Panc1 (cell line): Measurements from ENCODE around the gene ABCG2. TPM values are rescaled to one million over a fixed set of nuclear protein-coding genes. Genes with fewer than 3 reads are reported as not detected.
"Not testable (repeated sequence)": the region's sequence is repeated elsewhere in the genome, so short reads cannot be mapped to it uniquely, and the experiment has no call there.

Source experiments
- ATAC-seq: fragments of 200-7000 bp; cut with Tn5 transposase; 2 replicates; pipeline ENCODE4 v1.9.1; 2020; ENCODE audit warnings: mild to moderate bottlenecking, moderate library complexity
- BruUV-seq: library from RNA; stranded (reverse); fragments of 400-500 nt; replicated peaks from 2 replicates; lab custom pipeline; 2021; lab: Mats Ljungman, UMichigan
- CTCF ChIA-PET: fragments of 300-600 bp; sonication (Branson Sonifier 250); formaldehyde crosslinking; loops from one replicate; lab custom pipeline; 2022; ENCODE audit warnings: antibody characterized with exemption; lab: Charles Lee
- POLR2A ChIA-PET: fragments of 300-600 bp; sonication (Branson Sonifier 250); formaldehyde crosslinking; loops from one replicate; lab custom pipeline; 2022; ENCODE audit warnings: antibody characterized with exemption; lab: Charles Lee
- DNase-seq: peaks from one replicate; pipeline ENCODE4 v3.0.0-alpha.2; 2010; ENCODE audit warnings: low read depth, low spot score
- H3K27ac ChIP-seq: 2 replicates; pipeline ENCODE4 v1.5.1; 2011; ENCODE audit warnings: mild to moderate bottlenecking, low read length, inconsistent platforms
- H3K27me3 ChIP-seq: fragments of 200-500 bp; sonication (Bioruptor generic); 2 replicates; pipeline ENCODE4 v1.6.0; 2014; ENCODE audit warnings: low read length, inconsistent platforms; ENCODE audit not compliant: control insufficient read depth, insufficient read depth
- H3K36me3 ChIP-seq: fragments of 200-500 bp; sonication (Bioruptor generic); 2 replicates; pipeline ENCODE4 v1.5.1; 2014; ENCODE audit warnings: inconsistent platforms, mild to moderate bottlenecking, low read length, moderate library complexity; ENCODE audit not compliant: control insufficient read depth, insufficient read depth
- H3K4me1 ChIP-seq: 2 replicates; pipeline ENCODE4 v1.5.1; 2011; ENCODE audit warnings: inconsistent platforms, mild to moderate bottlenecking, low read length, moderate library complexity; ENCODE audit not compliant: control insufficient read depth, insufficient read depth
- H3K4me3 ChIP-seq, 2 experiments: 2 replicates each; pipeline ENCODE4 v1.5.1; 2011 to 2012; ENCODE audit warnings: low read depth in 2 of 2, low read length in 2 of 2, mild to moderate bottlenecking in 2 of 2, inconsistent platforms in 1 of 2, moderate library complexity in 1 of 2
- H3K9me3 ChIP-seq: fragments of 200-500 bp; sonication (Bioruptor generic); 2 replicates; pipeline ENCODE4 v1.5.1; 2014; ENCODE audit warnings: low read depth, mild to moderate bottlenecking, inconsistent platforms, low read length, moderate library complexity; ENCODE audit not compliant: control insufficient read depth, insufficient read depth
- POLR2AphosphoS5 ChIP-seq: IDR thresholded peaks from 2 replicates; pipeline ENCODE4 v1.6.1; 2012; ENCODE audit warnings: mild to moderate bottlenecking, low read depth, low read length, moderate library complexity
- SIN3A ChIP-seq: IDR thresholded peaks from 2 replicates; pipeline ENCODE4 v1.6.1; 2012; ENCODE audit warnings: low read depth, mild to moderate bottlenecking, low read length, moderate library complexity, borderline replicate concordance; ENCODE audit not compliant: insufficient read depth
- TCF7L2 ChIP-seq: IDR thresholded peaks from 2 replicates; pipeline ENCODE4 v1.6.1; 2011; ENCODE audit warnings: mild to moderate bottlenecking, low read depth, low read length, inconsistent platforms
- in situ Hi-C: cut with HindIII; loops from 2 replicates; pipeline ENCODE4 v1.10.0; 2016; ENCODE audit warnings: low sequenced_read_pairs, low pct_unique_long_range_greater_than_20kb
- intact Hi-C: fragments of 100-400 bp; cut with micrococcal nuclease; formaldehyde crosslinking; loops from one replicate; pipeline ENCODE4 v1.10.0; 2022; ENCODE audit not compliant: unreplicated experiment
- total RNA-seq: library from RNA; stranded (reverse); gene quantifications from one replicate; pipeline ENCODE4 v1.2.1, GENCODE V29; 2021; ENCODE audit not compliant: unreplicated experiment
- TF ChIP-seq, protein P1 (sequence below): fragments of 450-650 bp; IDR thresholded peaks from 2 replicates; pipeline ENCODE4 v1.5.1; 2017; ENCODE audit warnings: mild to moderate bottlenecking
- TF ChIP-seq, protein P2 (sequence below), 2 experiments: IDR thresholded peaks; 2 replicates each; pipeline ENCODE4 v1.6.1; 2011 to 2012; ENCODE audit warnings: low read depth in 2 of 2, control low read depth in 1 of 2, low read length in 1 of 2, mild to moderate bottlenecking in 1 of 2, moderate library complexity in 1 of 2; ENCODE audit not compliant: insufficient read depth in 1 of 2

ABCG2 gene
- total RNA-seq, 1 experiment from 2014 or later: 63.3 TPM

- DNase-seq (no peak), ATAC-seq (no peak)
- in situ Hi-C loops: no loop called here
- intact Hi-C loops: no loop called here
- H3K36me3 ChIP-seq: no peaks in the 10 kb centered on the region
- H3K27me3 ChIP-seq: no peaks in the 10 kb centered on the region
- no peaks in the 10 kb centered on the region for H3K9me3 ChIP-seq
- no peak overlapping the region for H3K4me3 ChIP-seq
- ChIA-PET CTCF (no interaction called here), POLR2A (interaction anchor here (0.5 kb wide), 1 partner anchor 25 kb away, joined by 3 read pairs; no protein-coding TSS in a partner anchor)
- H3K4me1 ChIP-seq: no peaks in the 10 kb centered on the region
- BruUV-seq: no TSS peak
- H3K27ac ChIP-seq: no peak overlapping the region
- TF ChIP-seq, protein P1, sequence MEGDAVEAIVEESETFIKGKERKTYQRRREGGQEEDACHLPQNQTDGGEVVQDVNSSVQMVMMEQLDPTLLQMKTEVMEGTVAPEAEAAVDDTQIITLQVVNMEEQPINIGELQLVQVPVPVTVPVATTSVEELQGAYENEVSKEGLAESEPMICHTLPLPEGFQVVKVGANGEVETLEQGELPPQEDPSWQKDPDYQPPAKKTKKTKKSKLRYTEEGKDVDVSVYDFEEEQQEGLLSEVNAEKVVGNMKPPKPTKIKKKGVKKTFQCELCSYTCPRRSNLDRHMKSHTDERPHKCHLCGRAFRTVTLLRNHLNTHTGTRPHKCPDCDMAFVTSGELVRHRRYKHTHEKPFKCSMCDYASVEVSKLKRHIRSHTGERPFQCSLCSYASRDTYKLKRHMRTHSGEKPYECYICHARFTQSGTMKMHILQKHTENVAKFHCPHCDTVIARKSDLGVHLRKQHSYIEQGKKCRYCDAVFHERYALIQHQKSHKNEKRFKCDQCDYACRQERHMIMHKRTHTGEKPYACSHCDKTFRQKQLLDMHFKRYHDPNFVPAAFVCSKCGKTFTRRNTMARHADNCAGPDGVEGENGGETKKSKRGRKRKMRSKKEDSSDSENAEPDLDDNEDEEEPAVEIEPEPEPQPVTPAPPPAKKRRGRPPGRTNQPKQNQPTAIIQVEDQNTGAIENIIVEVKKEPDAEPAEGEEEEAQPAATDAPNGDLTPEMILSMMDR: no peak
- TF ChIP-seq POLR2AphosphoS5 (no peak), SIN3A (no peak), TCF7L2 (no peak)
- TF ChIP-seq, protein P2, sequence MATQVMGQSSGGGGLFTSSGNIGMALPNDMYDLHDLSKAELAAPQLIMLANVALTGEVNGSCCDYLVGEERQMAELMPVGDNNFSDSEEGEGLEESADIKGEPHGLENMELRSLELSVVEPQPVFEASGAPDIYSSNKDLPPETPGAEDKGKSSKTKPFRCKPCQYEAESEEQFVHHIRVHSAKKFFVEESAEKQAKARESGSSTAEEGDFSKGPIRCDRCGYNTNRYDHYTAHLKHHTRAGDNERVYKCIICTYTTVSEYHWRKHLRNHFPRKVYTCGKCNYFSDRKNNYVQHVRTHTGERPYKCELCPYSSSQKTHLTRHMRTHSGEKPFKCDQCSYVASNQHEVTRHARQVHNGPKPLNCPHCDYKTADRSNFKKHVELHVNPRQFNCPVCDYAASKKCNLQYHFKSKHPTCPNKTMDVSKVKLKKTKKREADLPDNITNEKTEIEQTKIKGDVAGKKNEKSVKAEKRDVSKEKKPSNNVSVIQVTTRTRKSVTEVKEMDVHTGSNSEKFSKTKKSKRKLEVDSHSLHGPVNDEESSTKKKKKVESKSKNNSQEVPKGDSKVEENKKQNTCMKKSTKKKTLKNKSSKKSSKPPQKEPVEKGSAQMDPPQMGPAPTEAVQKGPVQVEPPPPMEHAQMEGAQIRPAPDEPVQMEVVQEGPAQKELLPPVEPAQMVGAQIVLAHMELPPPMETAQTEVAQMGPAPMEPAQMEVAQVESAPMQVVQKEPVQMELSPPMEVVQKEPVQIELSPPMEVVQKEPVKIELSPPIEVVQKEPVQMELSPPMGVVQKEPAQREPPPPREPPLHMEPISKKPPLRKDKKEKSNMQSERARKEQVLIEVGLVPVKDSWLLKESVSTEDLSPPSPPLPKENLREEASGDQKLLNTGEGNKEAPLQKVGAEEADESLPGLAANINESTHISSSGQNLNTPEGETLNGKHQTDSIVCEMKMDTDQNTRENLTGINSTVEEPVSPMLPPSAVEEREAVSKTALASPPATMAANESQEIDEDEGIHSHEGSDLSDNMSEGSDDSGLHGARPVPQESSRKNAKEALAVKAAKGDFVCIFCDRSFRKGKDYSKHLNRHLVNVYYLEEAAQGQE (IDR thresholded peaks at IDR 0.05; ENCODE audit: insufficient read depth in 1 of 2, low read depth in 2 of 2, low read length in 1 of 2): no peak
Observed at GRCh38 chr4:88130544-88131305, 27.7 kb downstream of the ABCG2 start.

- H3K9me3 ChIP-seq: no peaks in the 10 kb centered on the region
- H3K4me3 ChIP-seq: no peak overlapping the region
- no peak for TF ChIP-seq POLR2AphosphoS5
- TF ChIP-seq, protein P2 (IDR thresholded peaks at IDR 0.05; ENCODE audit: insufficient read depth in 1 of 2, low read depth in 2 of 2, low read length in 1 of 2): no peak
- TF ChIP-seq TCF7L2: no peak
- TF ChIP-seq SIN3A: no peak
- TF ChIP-seq, protein P1: no peak
- in situ Hi-C loops (no loop called here), intact Hi-C loops (no loop called here)
- POLR2A ChIA-PET: no interaction called here
- H3K27me3 ChIP-seq: no peaks in the 10 kb centered on the region
- no peaks in the 10 kb centered on the region for H3K4me1 ChIP-seq
- CTCF ChIA-PET: no interaction called here
- ATAC-seq (no peak), DNase-seq (no peak)
- no peaks in the 10 kb centered on the region for H3K36me3 ChIP-seq
- BruUV-seq: no TSS peak
- no peak overlapping the region for H3K27ac ChIP-seq
Observed at GRCh38 chr4:88130003-88130402, 28.4 kb downstream of the ABCG2 start.

GRCh38 chr4:88122260-88122659, 36.2 kb downstream of the ABCG2 start:
- CTCF ChIA-PET, POLR2A ChIA-PET, DNase-seq, H3K27me3 ChIP-seq, H3K36me3 ChIP-seq, intact Hi-C loops, ATAC-seq, BruUV-seq, H3K9me3 ChIP-seq, H3K4me1 ChIP-seq, in situ Hi-C loops, H3K4me3 ChIP-seq, H3K27ac ChIP-seq: not testable (repeated sequence)
